Memory B cell (primary cell): Measurements from ENCODE around the gene MIB2.

Experiments
- ATAC-seq: fragments of 150-1000 bp; cut with Tn5 transposase; 2 replicates; pipeline ENCODE4 v1.10.0; 2021; ENCODE audit warnings: low read depth, mild to moderate bottlenecking, moderate library complexity
- DNase-seq, 2 donors: peaks; one replicate each; pipeline ENCODE4 v3.0.0; 2022; ENCODE audit warnings: low spot score in 2 of 2
- H3K27ac Mint-ChIP-seq: one replicate; pipeline ENCODE4 v1.8.0; 2022; ENCODE audit warnings: mild to moderate bottlenecking, moderate library complexity, mixed read lengths
- H3K27me3 Mint-ChIP-seq: one replicate; pipeline ENCODE4 v1.8.0; 2022; ENCODE audit warnings: mixed read lengths
- H3K36me3 Mint-ChIP-seq: one replicate; pipeline ENCODE4 v1.8.0; 2022; ENCODE audit warnings: mild to moderate bottlenecking, mixed read lengths
- H3K4me1 Mint-ChIP-seq: one replicate; pipeline ENCODE4 v1.8.0; 2022; ENCODE audit warnings: mixed read lengths
- H3K4me3 Mint-ChIP-seq: one replicate; pipeline ENCODE4 v1.8.0; 2022; ENCODE audit warnings: mild to moderate bottlenecking, moderate library complexity, mixed read lengths
- H3K9me3 Mint-ChIP-seq: one replicate; pipeline ENCODE4 v1.8.0; 2022; ENCODE audit warnings: mixed read lengths

MIB2 gene

DNA sequence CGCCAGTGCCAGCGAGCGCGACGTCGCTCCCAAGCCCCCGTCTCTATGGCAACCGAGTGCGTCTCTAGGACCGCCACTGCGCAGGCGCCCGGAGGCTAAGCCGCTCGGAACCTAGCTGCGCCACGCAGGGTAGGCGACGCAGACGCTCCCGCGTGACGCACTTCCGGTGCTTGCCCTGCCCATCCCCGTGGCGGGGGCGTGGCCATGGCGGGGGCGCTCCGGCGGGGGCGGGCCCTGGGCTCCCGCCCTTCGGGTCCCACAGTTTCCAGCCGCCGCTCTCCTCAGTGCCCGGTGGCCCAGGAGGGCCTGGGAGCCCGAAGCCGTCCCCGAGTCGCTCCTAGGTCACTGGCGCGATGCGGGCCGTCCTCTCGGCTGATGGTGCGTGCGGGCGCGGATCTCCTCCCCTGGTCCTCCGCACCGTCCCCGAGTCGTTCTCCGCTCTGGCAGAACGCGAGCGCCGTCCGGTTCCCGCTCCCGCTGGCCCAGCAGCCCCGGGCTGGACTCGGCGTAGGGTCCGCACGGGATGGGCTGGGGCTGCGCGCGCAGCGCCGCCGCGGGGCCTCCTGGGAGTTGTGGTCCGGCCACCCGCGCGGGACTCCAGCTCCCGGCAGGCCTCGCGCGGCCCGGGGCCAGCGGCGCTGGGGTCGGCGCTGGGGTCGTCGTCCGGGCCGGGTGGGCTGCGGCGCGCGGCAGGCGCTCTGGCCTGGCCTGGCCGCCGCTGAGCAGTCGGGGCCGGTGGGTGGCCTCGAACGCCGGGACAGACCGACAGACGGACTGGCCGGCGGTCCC is at the start of gene MIB2:
Gene MIB2 (plus strand): TSS at position 245 of the 789 bp plus-strand sequence. CDS start 7,953 bp downstream, outside the sequence.
- H3K36me3 Mint-ChIP-seq: peaks cover 1% of the 10 kb centered on the region
- H3K27ac Mint-ChIP-seq: peak within 1 kb of the TSS; percentile 96
- peaks cover 9% of the 10 kb centered on the region for H3K4me1 Mint-ChIP-seq
- ATAC-seq: peak; percentile 84
- H3K4me3 Mint-ChIP-seq: peak within 1 kb of the TSS; percentile 99
- peak; percentile 99 for DNase-seq
- no peaks in the 10 kb centered on the region for H3K27me3 Mint-ChIP-seq
- no peaks in the 10 kb centered on the region for H3K9me3 Mint-ChIP-seq

DNA sequence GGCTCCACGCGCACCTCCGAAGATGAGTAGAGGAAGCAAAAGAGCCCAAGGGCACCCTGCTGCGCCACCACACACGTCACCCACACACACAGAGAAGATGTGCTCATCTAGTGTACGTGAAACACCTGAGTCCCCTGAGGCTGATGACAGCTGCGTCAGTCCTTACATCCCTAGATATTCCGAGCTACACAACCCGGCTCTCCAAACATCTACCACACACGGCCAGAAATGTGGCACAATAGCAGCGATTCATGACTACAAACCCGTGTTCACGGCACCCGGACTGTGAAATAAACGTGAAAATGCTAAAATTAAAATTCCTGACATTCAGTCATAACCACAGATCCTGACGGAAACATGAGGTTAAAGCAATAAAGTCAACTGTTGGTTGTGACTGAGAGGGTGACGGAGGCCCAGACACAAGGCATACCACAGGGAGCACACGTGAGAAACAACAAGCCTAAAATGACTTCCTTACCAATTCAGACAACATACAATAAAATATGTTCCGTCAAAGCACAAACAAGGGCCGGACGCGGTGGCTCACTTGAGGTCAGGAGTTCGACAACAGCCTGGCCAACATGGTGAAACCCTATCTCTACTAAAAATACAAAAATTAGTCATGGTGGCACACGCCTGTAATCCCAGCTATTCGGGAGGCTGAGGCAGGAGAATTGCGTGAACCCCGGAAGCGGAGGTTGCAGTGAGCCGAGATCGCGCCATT is 48.0 kb upstream of the MIB2 start:
- peaks cover 18% of the 10 kb centered on the region for H3K4me1 Mint-ChIP-seq
- ATAC-seq: no peak
- H3K4me3 Mint-ChIP-seq: no peak overlapping the region
- H3K27ac Mint-ChIP-seq: peak overlapping the region; percentile 31
- no peaks in the 10 kb centered on the region for H3K9me3 Mint-ChIP-seq
- no peaks in the 10 kb centered on the region for H3K27me3 Mint-ChIP-seq
- no peak for DNase-seq
- peaks cover 18% of the 10 kb centered on the region for H3K36me3 Mint-ChIP-seq

DNA sequence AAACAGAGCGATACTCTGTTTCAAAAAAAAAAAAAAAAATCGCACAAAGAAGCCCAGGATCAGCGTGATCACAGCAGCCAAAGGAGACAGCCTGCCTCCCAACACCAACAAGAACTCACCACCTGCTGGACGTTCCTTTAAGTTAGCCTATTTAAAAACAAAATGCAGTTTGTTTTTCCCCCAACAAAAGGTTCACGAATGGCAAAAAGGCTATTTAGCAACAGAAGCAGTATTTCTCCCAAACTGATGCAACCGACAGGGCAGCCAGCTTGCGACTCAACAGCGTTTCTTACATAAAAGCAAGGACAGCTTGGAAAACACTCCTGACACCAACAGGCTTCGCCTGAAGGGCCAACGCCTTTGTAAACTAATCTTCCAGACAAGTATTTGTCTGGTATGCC is 47.4 kb upstream of the MIB2 start:
- Mint-ChIP-seq H3K4me1 (peaks cover 18% of the 10 kb centered on the region), H3K36me3 (peaks cover 18% of the 10 kb centered on the region), H3K27ac (no peak overlapping the region), H3K27me3 (no peaks in the 10 kb centered on the region), H3K9me3 (no peaks in the 10 kb centered on the region), H3K4me3 (no peak overlapping the region)
- DNase-seq (no peak), ATAC-seq (no peak)

DNA sequence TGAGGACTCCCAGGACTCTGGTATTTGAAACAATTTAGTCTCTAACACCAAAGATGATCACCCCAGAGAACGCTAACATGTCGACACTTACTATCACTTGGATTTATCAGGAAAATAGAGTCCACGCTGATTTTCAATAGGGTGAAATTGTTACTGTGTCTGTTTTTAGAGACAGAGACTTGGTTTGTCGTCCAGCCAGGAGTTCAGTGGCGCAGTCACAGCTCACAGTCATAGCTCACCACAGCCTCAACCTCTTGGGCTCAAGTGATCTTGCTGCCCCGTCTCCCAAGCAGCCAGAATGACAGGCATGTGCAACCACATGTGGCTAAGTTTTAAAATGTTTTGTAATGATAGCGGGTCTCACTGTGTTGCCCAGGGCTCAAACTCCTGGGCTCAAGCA is 46.0 kb upstream of the MIB2 start:
- H3K27ac Mint-ChIP-seq: no peak overlapping the region
- H3K4me1 Mint-ChIP-seq: peaks cover 25% of the 10 kb centered on the region
- H3K4me3 Mint-ChIP-seq: no peak overlapping the region
- no peak for ATAC-seq
- H3K9me3 Mint-ChIP-seq: no peaks in the 10 kb centered on the region
- DNase-seq: no peak
- no peaks in the 10 kb centered on the region for H3K27me3 Mint-ChIP-seq
- peaks cover 11% of the 10 kb centered on the region for H3K36me3 Mint-ChIP-seq

DNA sequence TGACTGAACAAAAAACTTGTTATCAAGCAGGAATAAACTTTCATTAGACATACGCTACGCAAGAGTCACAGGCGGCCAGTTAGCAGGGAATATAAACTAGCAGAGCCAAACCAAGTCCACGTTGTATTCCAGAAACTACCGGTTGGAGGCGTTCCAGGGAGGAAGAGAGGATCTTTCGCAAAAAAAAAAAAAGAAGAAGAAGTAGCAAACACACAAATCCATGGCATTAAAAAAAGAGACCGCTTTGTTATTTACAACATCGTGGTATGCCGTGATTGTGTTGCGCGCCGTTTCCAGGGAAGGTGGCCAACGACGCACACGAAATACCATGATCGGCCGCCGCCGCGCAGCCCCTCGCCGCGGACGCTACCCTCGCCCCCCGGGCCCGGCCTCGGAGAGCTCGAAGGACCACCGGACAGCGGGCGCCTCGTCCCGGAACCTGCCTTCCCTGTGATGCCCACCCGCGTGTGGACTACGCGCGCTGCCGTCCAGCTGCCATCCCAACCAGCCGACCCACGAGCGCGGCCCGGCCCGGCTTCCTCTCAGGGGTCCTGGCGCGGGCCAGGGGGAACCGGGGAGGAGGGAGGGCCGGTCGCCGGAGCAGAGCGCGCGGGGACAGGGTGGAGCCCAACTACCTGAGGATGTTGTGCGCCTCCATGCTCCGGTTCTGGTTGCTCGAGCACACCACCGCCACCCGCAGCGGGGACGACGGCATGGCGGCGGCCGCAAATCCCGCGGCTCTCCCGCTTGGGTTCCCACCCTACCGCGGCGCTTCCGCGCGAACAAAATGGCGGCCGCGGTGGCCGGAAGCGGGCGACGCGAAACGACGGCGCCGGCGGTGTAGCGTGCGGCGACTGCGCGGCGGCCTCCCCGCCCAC is 41.2 kb upstream of the MIB2 start:
- peak; percentile 75 for ATAC-seq
- H3K4me1 Mint-ChIP-seq: peaks cover 18% of the 10 kb centered on the region
- peak overlapping the region; percentile 99 for H3K27ac Mint-ChIP-seq

DNA sequence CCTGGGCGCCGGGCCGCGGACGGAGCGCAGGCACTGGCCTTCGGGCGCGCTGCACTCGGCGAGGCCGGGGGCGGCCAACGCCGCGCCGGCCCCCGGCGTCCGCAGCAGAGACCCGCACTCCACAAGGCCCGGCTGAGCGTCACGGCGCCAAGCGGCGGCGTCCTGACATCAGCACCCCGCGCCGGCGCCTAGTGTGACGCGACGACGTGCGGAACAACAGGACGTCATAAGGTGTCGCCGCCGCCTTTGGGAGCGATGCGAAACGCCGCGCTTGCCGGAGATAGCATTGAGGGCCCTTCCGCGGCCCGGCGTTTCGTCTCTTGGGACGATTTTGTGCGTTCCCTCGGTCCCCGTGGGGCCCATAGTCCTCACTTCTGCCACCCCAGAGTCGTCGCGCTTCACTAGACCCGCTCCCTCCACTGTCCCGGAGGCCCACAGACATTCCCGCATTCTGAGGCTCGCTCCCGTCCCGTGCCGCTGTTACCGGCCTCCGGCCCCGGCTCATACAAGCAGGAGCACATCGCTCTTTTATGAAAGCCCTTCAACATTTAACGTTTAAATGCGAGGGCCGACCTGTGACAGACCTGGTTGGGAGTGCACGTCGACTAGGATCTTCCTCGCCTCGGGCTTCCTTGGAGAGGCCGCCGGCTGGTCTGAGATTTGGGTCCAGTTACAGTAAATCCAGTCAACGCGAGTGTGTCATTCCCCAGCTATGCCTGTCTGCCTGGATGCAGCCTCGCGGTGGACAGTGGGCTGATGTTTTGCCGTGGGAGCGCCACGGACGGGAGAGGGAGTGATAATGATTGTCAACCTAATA is 40.4 kb upstream of the MIB2 start, which contains the start of gene SSU72:
Gene SSU72 (minus strand): TSS at position 143 of the 817 bp plus-strand sequence. CDS start 306 bp downstream, outside the sequence.
- peak within 1 kb of the TSS; percentile 99 for H3K27ac Mint-ChIP-seq
- peak; percentile 89 to 97 for DNase-seq
- H3K36me3 Mint-ChIP-seq: no peaks in the 10 kb centered on the region
- H3K4me3 Mint-ChIP-seq: peak within 1 kb of the TSS; percentile 96
- peaks cover 16% of the 10 kb centered on the region for H3K4me1 Mint-ChIP-seq
- no peaks in the 10 kb centered on the region for H3K9me3 Mint-ChIP-seq
- H3K27me3 Mint-ChIP-seq: no peaks in the 10 kb centered on the region
- ATAC-seq: peak; percentile 88

More for the DNA sequence above, 41.2 kb upstream of the MIB2 start:
- Mint-ChIP-seq H3K27me3 (no peaks in the 10 kb centered on the region), H3K9me3 (no peaks in the 10 kb centered on the region), H3K36me3 (peaks cover 2% of the 10 kb centered on the region), H3K4me3 (peak overlapping the region; percentile 96)
- DNase-seq: peak in 1 of 2 donors; percentile 20

DNA sequence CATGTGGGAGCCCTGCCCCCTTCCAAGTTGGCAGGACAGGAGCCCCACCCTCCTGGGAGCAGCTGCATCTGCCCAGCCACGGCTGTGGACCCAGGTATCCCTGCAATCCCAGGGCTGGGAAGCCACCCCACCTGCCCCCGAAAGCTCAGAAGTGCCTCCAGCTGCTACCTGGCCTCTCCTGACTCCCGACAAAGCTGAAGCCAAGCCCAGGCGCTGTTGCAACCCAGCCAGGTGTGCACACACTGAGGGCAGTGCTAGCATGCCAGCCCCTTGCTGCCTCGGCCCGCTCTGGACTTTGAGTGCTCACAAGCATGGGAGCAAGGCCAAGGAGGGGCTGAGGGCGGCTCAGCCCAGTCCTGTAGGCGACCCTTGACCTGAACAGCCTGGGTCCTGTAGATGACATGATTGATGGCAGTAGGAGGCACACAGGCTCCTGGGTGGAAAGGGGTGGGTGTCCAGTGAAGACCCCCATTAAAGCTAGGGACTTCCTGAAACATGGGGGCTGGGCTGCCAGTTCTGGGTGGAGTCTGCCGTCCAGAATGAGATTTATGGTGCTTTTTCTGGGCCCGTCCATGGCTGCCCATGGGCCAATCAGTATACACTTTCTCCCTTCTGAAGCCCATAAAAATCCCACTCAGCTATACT is 37.8 kb upstream of the MIB2 start:
- Mint-ChIP-seq H3K4me3 (no peak overlapping the region), H3K9me3 (no peaks in the 10 kb centered on the region), H3K36me3 (no peaks in the 10 kb centered on the region), H3K27ac (no peak overlapping the region), H3K27me3 (peaks cover 1% of the 10 kb centered on the region), H3K4me1 (peaks cover 12% of the 10 kb centered on the region)
- no peak for DNase-seq
- ATAC-seq: no peak

DNA sequence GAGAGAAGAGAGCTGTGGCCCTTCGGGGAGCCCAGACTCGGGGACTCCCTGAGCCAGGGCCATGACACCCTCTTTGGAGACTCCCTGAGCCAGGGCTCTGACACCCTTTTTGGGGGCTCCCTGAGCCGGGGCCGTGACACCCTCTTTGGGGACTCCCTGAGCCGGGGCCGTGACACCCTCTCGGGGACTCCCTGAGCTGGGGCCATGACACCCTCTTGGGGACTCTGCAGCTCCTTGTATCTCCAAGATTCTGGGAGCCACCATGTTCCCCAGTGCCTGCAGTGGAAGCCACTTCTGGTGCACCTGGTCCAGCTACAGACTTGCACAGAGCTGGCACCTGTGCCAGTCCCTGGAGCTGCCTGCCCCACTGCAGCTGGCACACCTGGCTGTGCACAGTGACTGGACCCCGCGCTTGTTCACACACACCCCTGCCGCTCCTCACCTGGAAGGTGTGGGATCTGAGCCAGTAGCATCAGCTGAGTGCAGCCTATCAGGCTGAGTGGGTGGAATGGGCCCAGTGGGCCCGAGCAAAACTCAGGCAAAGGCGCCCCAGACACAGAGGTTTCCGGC is 36.8 kb upstream of the MIB2 start:
- no peaks in the 10 kb centered on the region for H3K36me3 Mint-ChIP-seq

DNA sequence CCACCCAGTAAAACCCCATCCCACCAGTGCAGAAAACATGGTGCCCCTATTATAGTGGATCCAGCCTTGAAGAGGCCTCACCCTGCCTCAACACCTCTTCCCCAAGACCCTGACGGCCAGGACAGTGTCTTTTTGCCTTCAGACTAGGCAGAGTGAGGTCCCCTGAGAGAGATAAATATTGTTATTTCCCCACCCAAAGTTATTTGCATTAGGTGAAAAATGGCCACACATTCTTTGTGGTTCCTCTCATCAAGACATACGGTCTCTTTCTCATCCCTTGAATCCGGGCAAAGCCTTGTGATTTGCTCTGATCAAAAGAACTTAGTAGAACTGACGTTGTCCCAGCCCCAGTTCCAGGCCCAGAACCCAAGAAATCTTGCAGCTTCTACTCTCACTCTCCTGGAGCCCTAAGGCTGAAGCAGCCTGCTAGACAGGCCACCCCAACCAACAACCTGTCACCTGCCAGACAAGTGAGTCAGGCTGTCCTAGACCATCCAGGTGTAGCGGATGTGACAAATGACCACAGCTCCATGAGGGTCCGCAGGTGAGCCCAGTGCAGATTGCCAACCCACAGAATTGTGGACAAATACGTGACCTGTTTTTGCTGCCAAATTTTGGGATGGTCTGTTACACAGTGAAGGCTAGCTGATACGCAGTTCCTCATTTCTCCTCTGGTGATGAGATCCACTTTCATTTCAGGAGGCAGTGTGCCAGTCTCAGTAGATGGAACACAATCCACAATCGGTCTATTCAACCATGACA is 32.5 kb upstream of the MIB2 start:
- H3K4me3 Mint-ChIP-seq: no peak overlapping the region
- peaks cover 5% of the 10 kb centered on the region for H3K27me3 Mint-ChIP-seq
- peak; percentile 43 for ATAC-seq
- H3K27ac Mint-ChIP-seq: no peak overlapping the region
- no peaks in the 10 kb centered on the region for H3K4me1 Mint-ChIP-seq
- DNase-seq: no peak
- no peaks in the 10 kb centered on the region for H3K36me3 Mint-ChIP-seq
- no peaks in the 10 kb centered on the region for H3K9me3 Mint-ChIP-seq

More for the DNA sequence above, 36.8 kb upstream of the MIB2 start:
- Mint-ChIP-seq H3K4me1 (peaks cover 8% of the 10 kb centered on the region), H3K9me3 (no peaks in the 10 kb centered on the region), H3K27me3 (peaks cover 3% of the 10 kb centered on the region), H3K27ac (no peak overlapping the region), H3K4me3 (no peak overlapping the region)
- ATAC-seq (no peak), DNase-seq (no peak)

DNA sequence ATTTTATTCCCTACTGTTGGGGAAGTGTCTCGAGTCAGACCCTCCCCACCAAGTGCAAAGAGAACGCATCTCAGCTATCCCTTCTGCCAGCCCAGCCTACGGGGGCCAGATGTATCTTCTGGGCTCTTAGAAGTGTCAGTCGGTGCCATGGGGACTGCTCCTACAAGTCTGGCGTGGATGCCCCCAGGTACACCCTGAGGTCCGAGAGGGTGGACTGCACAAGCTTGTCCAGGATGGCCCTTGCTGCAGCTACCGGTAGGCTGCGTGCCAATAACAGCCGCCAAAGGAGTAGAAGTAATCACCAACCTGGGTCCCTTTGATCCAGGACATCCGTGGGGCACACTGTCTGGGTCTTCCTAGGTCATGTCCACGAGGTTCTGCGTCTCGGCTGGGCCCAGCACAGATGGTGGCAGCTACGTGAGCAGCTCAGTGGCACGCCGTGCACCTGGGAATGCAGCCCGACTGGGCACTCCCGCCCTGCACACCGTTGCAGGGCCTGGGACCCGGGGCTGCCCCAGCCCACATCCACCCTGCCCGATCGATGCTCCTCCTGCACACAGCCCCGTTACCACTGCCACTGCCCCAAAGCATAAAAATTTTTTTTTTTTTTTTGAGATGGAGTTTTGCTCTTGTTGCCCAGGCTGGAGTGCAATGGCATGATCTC is 31.8 kb upstream of the MIB2 start:
- Mint-ChIP-seq H3K36me3 (no peaks in the 10 kb centered on the region), H3K27ac (no peak overlapping the region), H3K27me3 (peaks cover 5% of the 10 kb centered on the region), H3K4me3 (no peak overlapping the region), H3K4me1 (no peaks in the 10 kb centered on the region), H3K9me3 (no peaks in the 10 kb centered on the region)
- DNase-seq (no peak), ATAC-seq (no peak)

DNA sequence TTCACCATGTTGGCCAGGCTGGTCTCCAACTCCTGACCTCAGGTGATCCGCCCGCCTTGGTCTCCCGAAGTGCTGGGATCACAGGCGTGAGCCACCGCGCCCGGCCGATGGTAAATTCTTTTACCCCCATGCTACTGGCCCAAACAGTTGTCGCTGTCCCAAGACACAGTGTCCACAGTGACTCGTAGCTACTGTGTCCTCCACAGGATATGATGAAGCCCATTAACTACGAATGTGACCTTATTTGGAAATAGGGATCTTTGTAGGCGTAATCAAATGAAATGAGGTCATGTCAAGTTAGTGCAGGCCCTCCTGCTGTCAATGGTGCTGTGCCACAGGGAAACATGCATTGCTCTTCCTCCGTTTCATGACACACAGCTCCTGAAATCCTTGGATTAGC is 23.8 kb upstream of the MIB2 start:
- Mint-ChIP-seq H3K4me1 (no peaks in the 10 kb centered on the region), H3K27ac (no peak overlapping the region), H3K27me3 (peaks cover 5% of the 10 kb centered on the region), H3K9me3 (no peaks in the 10 kb centered on the region), H3K36me3 (no peaks in the 10 kb centered on the region), H3K4me3 (no peak overlapping the region)
- ATAC-seq (no peak), DNase-seq (no peak)
